HepG2 (cell line): ENCODE results near the gene GTPBP6. TPM values are rescaled to one million over a fixed set of nuclear protein-coding genes. Genes with fewer than 3 reads are reported as not detected.

Experiments used
- CBX2 ChIP-seq, 2 experiments: fragments of 200-600 bp in 1 of 2; sonication (generic); formaldehyde crosslinking in 1 of 2; IDR thresholded peaks; 2 replicates each; pipeline versions ENCODE4 v1.7.0 to v1.8.1; 2018 to 2022; ENCODE audit warnings: low read depth in 2 of 2, low read length in 1 of 2, mild to moderate bottlenecking in 1 of 2, missing genetic modification reagents in 1 of 2
- CENPX ChIP-seq: sonication (generic); formaldehyde crosslinking; IDR thresholded peaks from 2 replicates; pipeline ENCODE4 v1.9.0; 2021; ENCODE audit warnings: mild to moderate bottlenecking, missing genetic modification reagents, moderate library complexity
- ELF1 ChIP-seq: sonication (generic); formaldehyde crosslinking; IDR thresholded peaks from 2 replicates; pipeline ENCODE4 v1.4.0; 2020; ENCODE audit warnings: missing genetic modification reagents
- ERF ChIP-seq: IDR thresholded peaks from 2 replicates; pipeline ENCODE4 v1.6.1; 2018; ENCODE audit warnings: missing biosample characterization, missing genetic modification reagents
- FOXA1 ChIP-seq, 2 experiments: fragments of 450-650 bp in 1 of 2; sonication (generic) in 1 of 2; formaldehyde crosslinking in 1 of 2; IDR thresholded peaks; 2 replicates each; pipeline versions ENCODE4 v1.4.0 to v1.6.1; 2016 to 2020; ENCODE audit warnings: missing genetic modification reagents in 1 of 2
- FOXA3 ChIP-seq: IDR thresholded peaks from 2 replicates; pipeline ENCODE4 v1.6.1; 2016; ENCODE audit warnings: missing genetic modification reagents, missing compliant biosample characterization
- GABPB1 ChIP-seq: IDR thresholded peaks from 2 replicates; pipeline ENCODE4 v1.6.1; 2016; ENCODE audit warnings: mild to moderate bottlenecking, missing genetic modification reagents, moderate library complexity, missing compliant biosample characterization
- HES4 ChIP-seq: sonication (generic); formaldehyde crosslinking; IDR thresholded peaks from 2 replicates; pipeline ENCODE4 v1.9.0; 2021; ENCODE audit warnings: mild to moderate bottlenecking, missing genetic modification reagents, borderline replicate concordance
- PPARG ChIP-seq: conservative IDR thresholded peaks from 2 replicates; pipeline ENCODE4 v1.6.1; 2016; ENCODE audit warnings: missing biosample characterization, missing genetic modification reagents
- RXRA ChIP-seq: sonication (generic); formaldehyde crosslinking; IDR thresholded peaks from 2 replicates; pipeline ENCODE4 v1.5.1; 2020; ENCODE audit warnings: missing genetic modification reagents
- SPEN ChIP-seq: sonication (generic); formaldehyde crosslinking; IDR thresholded peaks from 2 replicates; pipeline ENCODE4 v1.5.1; 2020; ENCODE audit warnings: low read depth, mild to moderate bottlenecking, missing genetic modification reagents
- TGIF2 ChIP-seq: IDR thresholded peaks from 2 replicates; pipeline ENCODE4 v1.6.1; 2016; ENCODE audit warnings: control low read depth, missing compliant biosample characterization
- ZBTB20 ChIP-seq: sonication (generic); formaldehyde crosslinking; IDR thresholded peaks from 2 replicates; pipeline ENCODE4 v1.8.1; 2023; ENCODE audit warnings: missing genetic modification reagents, low read depth, mild to moderate bottlenecking, borderline replicate concordance
- ZKSCAN5 ChIP-seq: sonication (generic); formaldehyde crosslinking; IDR thresholded peaks from 2 replicates; pipeline ENCODE4 v1.5.1; 2020; ENCODE audit warnings: mild to moderate bottlenecking, missing genetic modification reagents
- ZNF350 ChIP-seq: sonication (generic); formaldehyde crosslinking; IDR thresholded peaks from 2 replicates; pipeline ENCODE4 v1.4.0; 2020; ENCODE audit warnings: mild to moderate bottlenecking, low read depth, missing genetic modification reagents, borderline replicate concordance
- ZNF510 ChIP-seq: sonication (generic); formaldehyde crosslinking; IDR thresholded peaks from 2 replicates; pipeline ENCODE4 v1.4.0; 2020; ENCODE audit warnings: low read depth, mild to moderate bottlenecking, missing genetic modification reagents
- ZNF589 ChIP-seq: sonication (generic); formaldehyde crosslinking; conservative IDR thresholded peaks from 2 replicates; pipeline ENCODE4 v1.8.0; 2022; ENCODE audit warnings: mild to moderate bottlenecking, moderate library complexity, missing genetic modification reagents
- polyA plus RNA-seq, 8 experiments: library from polyadenylated mRNA; depleted of rRNA in 3 of 8; stranded (reverse) in 7 of 8; unstranded in 1 of 8; fragments of >200 nt; fragmentation: Illumina TruSeq in 4 of 8; extraction: Trizol in 4 of 8; gene quantifications; 2 replicates each; pipeline versions ENCODE4 v1.2.1 to v1.2.3, GENCODE V29; 2011 to 2016; ENCODE audit warnings: low read depth in 4 of 8, missing spikeins in 1 of 8, mixed read lengths in 1 of 8; ENCODE audit not compliant: insufficient read depth in 1 of 8
- total RNA-seq, 5 experiments: library from RNA; depleted of rRNA; stranded (reverse); fragments of >200 nt; fragmentation: Illumina TruSeq; extraction: Trizol; gene quantifications; 2 replicates each; pipeline ENCODE4 v1.2.3, GENCODE V29; 2016; ENCODE audit warnings: low read depth in 1 of 5
- TF ChIP-seq, protein P1 (sequence below): sonication (generic); formaldehyde crosslinking; IDR thresholded peaks from 2 replicates; pipeline ENCODE4 v1.4.0; 2020; ENCODE audit warnings: missing genetic modification reagents
- TF ChIP-seq, protein P2 (sequence below): sonication (generic); formaldehyde crosslinking; IDR thresholded peaks from 2 replicates; pipeline ENCODE4 v1.9.0; 2022; ENCODE audit warnings: low read depth, missing genetic modification reagents
- TF ChIP-seq, protein P3 (sequence below): IDR thresholded peaks from 2 replicates; pipeline ENCODE4 v1.6.1; 2016; ENCODE audit warnings: mild to moderate bottlenecking
- TF ChIP-seq, protein P4 (sequence below): sonication (generic); formaldehyde crosslinking; IDR thresholded peaks from 2 replicates; pipeline ENCODE4 v1.4.0; 2020; ENCODE audit warnings: missing genetic modification reagents

GTPBP6 gene
- total and polyA plus RNA-seq, 2 of the 13 experiments (the other 11 are each of a cell fraction or from before 2014, with no cell fraction given) = 20.2 to 39.6 TPM

DNA sequence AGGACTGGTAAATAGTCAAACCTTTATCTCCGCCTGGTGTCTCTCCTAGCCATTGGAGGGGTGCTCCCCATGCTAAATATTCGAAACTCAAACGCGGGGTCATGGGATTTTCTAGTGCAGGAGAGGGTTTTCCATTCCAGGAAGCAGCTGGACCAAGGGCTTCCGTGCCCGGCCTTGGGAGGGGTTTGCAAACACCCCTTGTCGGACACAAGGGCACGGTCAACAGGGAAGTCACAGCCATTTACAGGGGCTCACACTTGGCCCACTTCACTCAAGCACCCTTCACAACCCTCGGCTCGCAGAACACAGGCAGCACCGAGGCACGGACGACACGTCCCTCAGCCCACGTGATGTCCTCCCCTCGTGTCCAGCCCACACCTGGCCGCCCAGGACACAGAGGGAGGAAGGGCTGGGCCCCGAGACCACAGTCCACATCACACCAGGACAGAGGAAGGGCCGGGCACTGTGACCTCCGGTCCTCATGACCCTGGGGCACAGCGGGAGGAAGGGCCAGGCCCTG lies 47.7 kb downstream of the GTPBP6 start (continued):
- TF ChIP-seq ZNF510 = no peak
- 0 out of 2 replicates have a peak, but pooled peaks have one; percentile 16 for TF ChIP-seq ZNF350 (CRISPR knock-in tag)
- no peak; the same call in 1 of the 2 replicates for TF ChIP-seq ZKSCAN5 (CRISPR knock-in tag)
- TF ChIP-seq TGIF2 (CRISPR knock-in tag) = no peak
- peak; percentile 79 for TF ChIP-seq RXRA (CRISPR knock-in tag)
- TF ChIP-seq CENPX = no peak
- TF ChIP-seq ELF1 (CRISPR knock-in tag) = 0 out of 2 replicates have a peak, but pooled peaks have one; percentile 34
- 0 out of 2 replicates have a peak, but pooled peaks have one; percentile 43 for TF ChIP-seq ERF
- no peak for TF ChIP-seq ZNF589
- TF ChIP-seq HES4 = 0 out of 2 replicates have a peak, but pooled peaks have one; percentile 60
- TF ChIP-seq, protein P1, sequence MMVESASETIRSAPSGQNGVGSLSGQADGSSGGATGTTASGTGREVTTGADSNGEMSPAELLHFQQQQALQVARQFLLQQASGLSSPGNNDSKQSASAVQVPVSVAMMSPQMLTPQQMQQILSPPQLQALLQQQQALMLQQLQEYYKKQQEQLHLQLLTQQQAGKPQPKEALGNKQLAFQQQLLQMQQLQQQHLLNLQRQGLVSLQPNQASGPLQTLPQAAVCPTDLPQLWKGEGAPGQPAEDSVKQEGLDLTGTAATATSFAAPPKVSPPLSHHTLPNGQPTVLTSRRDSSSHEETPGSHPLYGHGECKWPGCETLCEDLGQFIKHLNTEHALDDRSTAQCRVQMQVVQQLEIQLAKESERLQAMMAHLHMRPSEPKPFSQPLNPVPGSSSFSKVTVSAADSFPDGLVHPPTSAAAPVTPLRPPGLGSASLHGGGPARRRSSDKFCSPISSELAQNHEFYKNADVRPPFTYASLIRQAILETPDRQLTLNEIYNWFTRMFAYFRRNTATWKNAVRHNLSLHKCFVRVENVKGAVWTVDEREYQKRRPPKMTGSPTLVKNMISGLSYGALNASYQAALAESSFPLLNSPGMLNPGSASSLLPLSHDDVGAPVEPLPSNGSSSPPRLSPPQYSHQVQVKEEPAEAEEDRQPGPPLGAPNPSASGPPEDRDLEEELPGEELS = 0 out of 2 replicates have a peak, but pooled peaks have one; percentile 32
- peak; percentile 80; the same call in 1 of the 2 replicates for TF ChIP-seq ZBTB20 (CRISPR knock-in tag)
- TF ChIP-seq GABPB1 (CRISPR knock-in tag) = peak; percentile 68; the same call in 1 of the 2 replicates
- TF ChIP-seq SPEN (CRISPR knock-in tag) = peak; percentile 72; the same call in 1 of the 2 replicates
- no peak for TF ChIP-seq FOXA1 (IDR thresholded peaks at IDR 0.05)
- peak; percentile 5; the same call in 1 of the 2 replicates for TF ChIP-seq FOXA1 (CRISPR knock-in tag; IDR thresholded peaks at IDR 0.05)
- TF ChIP-seq CBX2 (IDR thresholded peaks at IDR 0.05; ENCODE audit: low read depth, low read length) = no peak
- TF ChIP-seq CBX2 (CRISPR knock-in tag; IDR thresholded peaks at IDR 0.05; ENCODE audit: low read depth) = no peak
- TF ChIP-seq, protein P2, sequence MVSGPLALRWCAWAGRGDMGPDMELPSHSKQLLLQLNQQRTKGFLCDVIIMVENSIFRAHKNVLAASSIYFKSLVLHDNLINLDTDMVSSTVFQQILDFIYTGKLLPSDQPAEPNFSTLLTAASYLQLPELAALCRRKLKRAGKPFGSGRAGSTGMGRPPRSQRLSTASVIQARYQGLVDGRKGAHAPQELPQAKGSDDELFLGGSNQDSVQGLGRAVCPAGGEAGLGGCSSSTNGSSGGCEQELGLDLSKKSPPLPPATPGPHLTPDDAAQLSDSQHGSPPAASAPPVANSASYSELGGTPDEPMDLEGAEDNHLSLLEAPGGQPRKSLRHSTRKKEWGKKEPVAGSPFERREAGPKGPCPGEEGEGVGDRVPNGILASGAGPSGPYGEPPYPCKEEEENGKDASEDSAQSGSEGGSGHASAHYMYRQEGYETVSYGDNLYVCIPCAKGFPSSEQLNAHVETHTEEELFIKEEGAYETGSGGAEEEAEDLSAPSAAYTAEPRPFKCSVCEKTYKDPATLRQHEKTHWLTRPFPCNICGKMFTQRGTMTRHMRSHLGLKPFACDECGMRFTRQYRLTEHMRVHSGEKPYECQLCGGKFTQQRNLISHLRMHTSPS (CRISPR knock-in tag) = peak; percentile 81; the same call in 1 of the 2 replicates
- TF ChIP-seq, protein P3, sequence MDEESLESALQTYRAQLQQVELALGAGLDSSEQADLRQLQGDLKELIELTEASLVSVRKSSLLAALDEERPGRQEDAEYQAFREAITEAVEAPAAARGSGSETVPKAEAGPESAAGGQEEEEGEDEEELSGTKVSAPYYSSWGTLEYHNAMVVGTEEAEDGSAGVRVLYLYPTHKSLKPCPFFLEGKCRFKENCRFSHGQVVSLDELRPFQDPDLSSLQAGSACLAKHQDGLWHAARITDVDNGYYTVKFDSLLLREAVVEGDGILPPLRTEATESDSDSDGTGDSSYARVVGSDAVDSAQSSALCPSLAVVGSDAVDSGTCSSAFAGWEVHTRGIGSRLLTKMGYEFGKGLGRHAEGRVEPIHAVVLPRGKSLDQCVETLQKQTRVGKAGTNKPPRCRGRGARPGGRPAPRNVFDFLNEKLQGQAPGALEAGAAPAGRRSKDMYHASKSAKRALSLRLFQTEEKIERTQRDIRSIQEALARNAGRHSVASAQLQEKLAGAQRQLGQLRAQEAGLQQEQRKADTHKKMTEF (CRISPR knock-in tag) = 0 out of 2 replicates have a peak, but pooled peaks have one; percentile 31
- TF ChIP-seq, protein P4, sequence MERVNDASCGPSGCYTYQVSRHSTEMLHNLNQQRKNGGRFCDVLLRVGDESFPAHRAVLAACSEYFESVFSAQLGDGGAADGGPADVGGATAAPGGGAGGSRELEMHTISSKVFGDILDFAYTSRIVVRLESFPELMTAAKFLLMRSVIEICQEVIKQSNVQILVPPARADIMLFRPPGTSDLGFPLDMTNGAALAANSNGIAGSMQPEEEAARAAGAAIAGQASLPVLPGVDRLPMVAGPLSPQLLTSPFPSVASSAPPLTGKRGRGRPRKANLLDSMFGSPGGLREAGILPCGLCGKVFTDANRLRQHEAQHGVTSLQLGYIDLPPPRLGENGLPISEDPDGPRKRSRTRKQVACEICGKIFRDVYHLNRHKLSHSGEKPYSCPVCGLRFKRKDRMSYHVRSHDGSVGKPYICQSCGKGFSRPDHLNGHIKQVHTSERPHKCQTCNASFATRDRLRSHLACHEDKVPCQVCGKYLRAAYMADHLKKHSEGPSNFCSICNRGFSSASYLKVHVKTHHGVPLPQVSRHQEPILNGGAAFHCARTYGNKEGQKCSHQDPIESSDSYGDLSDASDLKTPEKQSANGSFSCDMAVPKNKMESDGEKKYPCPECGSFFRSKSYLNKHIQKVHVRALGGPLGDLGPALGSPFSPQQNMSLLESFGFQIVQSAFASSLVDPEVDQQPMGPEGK (CRISPR knock-in tag) = peak; percentile 16; the same call in 1 of the 2 replicates
- peak; percentile 57 for TF ChIP-seq PPARG (CRISPR knock-in tag)
- peak; percentile 42 for TF ChIP-seq FOXA3 (CRISPR knock-in tag)
